ENCODE results near the gene UVRAG. TPM values are rescaled to one million over a fixed set of nuclear protein-coding genes. Genes with fewer than 3 reads are reported as not detected.

The UVRAG gene
- total RNA-seq, 2 experiments from 2014 or later: 18.2 to 19.9 TPM

- Mint-ChIP-seq H3K36me3 (ENCODE audit: low read depth) (peaks cover 11% of the 10 kb centered on the region), H3K27ac (no peak overlapping the region), H3K4me1 (peaks cover 29% of the 10 kb centered on the region), H3K9me3 (no peaks in the 10 kb centered on the region), H3K4me3 (no peak overlapping the region), H3K27me3 (no peaks in the 10 kb centered on the region)
- POLR2A ChIA-PET: no interaction called here
- CTCF ChIA-PET: interaction anchor here (1.4 kb wide), 1 partner anchor 14 kb away, joined by 5 read pairs; no protein-coding TSS in a partner anchor
- no peak for DNase-seq
Measured at GRCh38 chr11:75816561-75817239, 1.7 kb downstream of the UVRAG start.

DNA sequence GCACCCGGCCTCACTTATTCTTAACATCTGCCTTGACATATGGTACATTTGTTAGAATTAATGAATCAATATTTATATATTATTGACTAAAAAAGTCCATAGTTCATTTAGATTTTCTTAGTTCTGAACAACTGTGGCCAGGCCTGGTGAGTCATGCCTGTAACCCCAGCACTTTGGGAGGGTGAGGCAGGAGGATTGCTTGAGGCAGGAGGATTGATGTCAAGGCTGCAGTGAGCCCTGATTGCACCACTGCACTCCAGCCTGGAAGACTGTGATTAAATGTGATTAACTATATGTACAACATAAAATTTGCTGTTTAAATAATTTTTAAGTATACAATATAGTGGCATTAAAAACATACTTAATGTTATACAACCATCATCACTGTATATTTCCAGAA is 5.6 kb downstream of the UVRAG start:
- ChIA-PET POLR2A (no interaction called here), CTCF (no interaction called here)
- H3K4me3 Mint-ChIP-seq: no peak overlapping the region
- DNase-seq: no peak
- H3K9me3 Mint-ChIP-seq: no peaks in the 10 kb centered on the region
- no peaks in the 10 kb centered on the region for H3K27me3 Mint-ChIP-seq
- H3K36me3 Mint-ChIP-seq (ENCODE audit: low read depth): peaks cover 25% of the 10 kb centered on the region
- peaks cover 34% of the 10 kb centered on the region for H3K4me1 Mint-ChIP-seq
- no peak overlapping the region for H3K27ac Mint-ChIP-seq

- H3K4me1 Mint-ChIP-seq: peaks cover 34% of the 10 kb centered on the region
- H3K27me3 Mint-ChIP-seq: no peaks in the 10 kb centered on the region
- peaks cover 26% of the 10 kb centered on the region for H3K36me3 Mint-ChIP-seq (ENCODE audit: low read depth)
- POLR2A ChIA-PET: no interaction called here
- no peak for DNase-seq
- H3K27ac Mint-ChIP-seq: no peak overlapping the region
- no peak overlapping the region for H3K4me3 Mint-ChIP-seq
- H3K9me3 Mint-ChIP-seq: no peaks in the 10 kb centered on the region
- CTCF ChIA-PET: no interaction called here
Measured at GRCh38 chr11:75821202-75821601, 6.2 kb downstream of the UVRAG start.

DNA sequence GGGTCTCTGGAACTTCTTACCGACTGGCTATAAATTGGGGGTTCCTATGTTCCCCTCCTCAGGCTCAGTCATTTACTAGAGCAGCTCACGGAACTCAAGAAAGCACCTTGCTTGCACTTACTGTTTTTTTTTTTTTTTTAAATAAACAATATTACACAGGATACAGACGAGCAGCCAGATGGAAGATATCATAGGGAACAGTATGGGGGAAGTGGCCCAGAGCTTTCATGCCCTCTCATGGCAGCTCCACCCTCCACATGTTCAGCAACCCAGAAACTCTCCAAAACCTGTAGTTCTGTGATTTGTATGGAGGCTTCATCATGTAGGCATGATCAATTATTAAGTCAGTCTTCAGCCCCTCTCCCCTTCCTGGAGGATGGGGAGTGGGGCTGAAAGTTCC is 7.5 kb downstream of the UVRAG start:
- ChIA-PET POLR2A (no interaction called here), CTCF (interaction anchor here (0.6 to 1.4 kb wide), 2 partner anchors 329 to 628 kb away, joined by 3 to 4 read pairs; no protein-coding TSS in a partner anchor)
- DNase-seq: no peak
- no peaks in the 10 kb centered on the region for H3K9me3 Mint-ChIP-seq
- H3K27ac Mint-ChIP-seq: no peak overlapping the region
- no peak overlapping the region for H3K4me3 Mint-ChIP-seq
- no peaks in the 10 kb centered on the region for H3K27me3 Mint-ChIP-seq
- peaks cover 38% of the 10 kb centered on the region for H3K4me1 Mint-ChIP-seq
- peaks cover 26% of the 10 kb centered on the region for H3K36me3 Mint-ChIP-seq (ENCODE audit: low read depth)

DNA sequence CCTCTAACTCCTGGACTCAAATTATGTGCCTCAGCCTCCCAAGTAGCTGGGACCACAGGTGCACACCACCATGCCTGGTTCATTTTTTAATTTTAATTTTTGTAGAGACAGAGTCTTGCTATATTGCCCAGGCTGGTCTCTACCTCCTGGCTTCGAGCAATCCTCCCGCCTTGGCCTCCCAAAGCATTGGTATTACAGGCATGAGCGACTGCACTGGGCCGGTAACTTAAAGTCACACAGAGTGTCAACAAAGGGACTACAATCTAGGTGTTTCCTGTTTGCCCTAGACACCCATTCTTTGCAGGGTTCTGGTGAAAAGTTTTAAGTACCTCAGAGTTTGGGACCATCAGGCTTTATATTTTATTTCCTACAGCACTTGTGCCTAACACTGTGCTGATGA is 8.4 kb downstream of the UVRAG start:
- Mint-ChIP-seq H3K27me3 (no peaks in the 10 kb centered on the region), H3K9me3 (no peaks in the 10 kb centered on the region), H3K27ac (no peak overlapping the region), H3K36me3 (ENCODE audit: low read depth) (peaks cover 22% of the 10 kb centered on the region), H3K4me3 (no peak overlapping the region), H3K4me1 (peaks cover 35% of the 10 kb centered on the region)
- ChIA-PET POLR2A (interaction anchor here (0.9 to 1.0 kb wide), 2 partner anchors 8 to 9 kb away, joined by 4 read pairs; partner anchors contain the start of gene UVRAG), CTCF (interaction anchor here (1.2 to 1.4 kb wide), 3 partner anchors 9 to 328 kb away, joined by 3 to 5 read pairs (median 3); partner anchors contain the start of gene UVRAG)
- no peak for DNase-seq

DNA sequence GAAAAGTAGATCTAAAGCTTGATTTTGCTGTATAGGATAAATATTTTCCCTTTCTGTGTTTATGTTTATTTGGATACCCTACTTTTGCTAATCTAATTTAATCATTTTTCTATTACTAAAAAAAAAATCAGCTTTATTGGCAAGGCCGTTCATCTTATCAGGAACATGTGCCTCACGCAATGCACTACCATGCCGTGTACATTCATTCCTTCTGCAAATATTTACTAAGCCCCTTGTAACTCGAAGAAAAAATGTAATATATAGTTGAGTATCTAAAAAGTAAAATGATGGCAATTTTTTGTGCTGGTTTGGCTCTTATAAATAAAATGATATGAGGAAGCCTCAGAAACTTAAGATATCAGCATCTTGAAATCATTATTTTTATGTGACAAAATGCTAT is 8.9 kb downstream of the UVRAG start:
- peak overlapping the region; percentile 54 for H3K27ac Mint-ChIP-seq
- H3K4me3 Mint-ChIP-seq: no peak overlapping the region
- CTCF ChIA-PET: interaction anchor here (1.0 to 1.4 kb wide), 4 partner anchors 9 to 21 kb away, joined by 3 to 5 read pairs (median 4); partner anchors contain the start of gene UVRAG

DNA sequence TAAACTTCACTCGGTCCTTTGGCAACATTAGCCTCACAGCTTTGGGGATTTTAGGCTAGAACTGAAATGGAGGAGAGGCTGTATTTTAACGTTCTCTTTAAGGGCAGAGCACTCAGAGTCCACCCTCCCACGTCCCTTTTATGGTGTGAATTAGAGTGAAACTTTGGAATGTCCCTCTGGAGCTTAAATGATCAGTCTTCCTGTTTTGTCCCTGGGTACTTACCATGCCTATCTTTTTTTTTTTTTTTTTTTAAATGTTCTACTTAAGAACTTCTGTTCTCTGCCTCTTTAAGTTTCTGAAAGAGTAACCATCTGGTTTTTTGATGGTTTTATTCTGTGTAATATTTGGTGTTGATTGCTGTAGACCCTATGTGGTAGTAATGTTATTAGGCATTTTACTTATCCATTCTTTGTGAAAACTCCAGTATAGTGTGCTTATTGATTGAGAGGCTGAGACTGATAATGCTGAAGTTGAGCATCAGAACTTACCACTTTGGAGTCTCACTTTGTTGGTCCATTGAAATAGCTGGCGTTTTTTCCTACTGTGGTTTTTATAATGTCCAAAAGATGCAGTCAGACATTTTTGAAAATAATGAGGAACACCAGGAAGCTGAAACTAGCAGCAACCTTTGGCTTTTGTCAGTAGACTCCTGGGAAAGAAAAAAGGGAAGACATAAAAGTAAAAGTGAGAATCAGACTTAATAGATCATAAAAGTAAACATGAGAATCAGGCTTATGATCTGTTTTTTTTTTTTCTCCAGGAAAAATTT is 11.6 kb downstream of the UVRAG start:
- H3K9me3 Mint-ChIP-seq: no peaks in the 10 kb centered on the region
- H3K27ac Mint-ChIP-seq: no peak overlapping the region
- H3K4me3 Mint-ChIP-seq: no peak overlapping the region
- ChIA-PET CTCF (no interaction called here), POLR2A (interaction anchor here (1.0 kb wide), 1 partner anchor 13 kb away, joined by 5 read pairs; no protein-coding TSS in a partner anchor)
- no peak for DNase-seq
- H3K27me3 Mint-ChIP-seq: no peaks in the 10 kb centered on the region
- H3K4me1 Mint-ChIP-seq: peaks cover 23% of the 10 kb centered on the region
- H3K36me3 Mint-ChIP-seq (ENCODE audit: low read depth): peaks cover 18% of the 10 kb centered on the region

More for the DNA sequence above, 8.9 kb downstream of the UVRAG start:
- Mint-ChIP-seq H3K27me3 (no peaks in the 10 kb centered on the region), H3K4me1 (peaks cover 33% of the 10 kb centered on the region), H3K9me3 (no peaks in the 10 kb centered on the region), H3K36me3 (ENCODE audit: low read depth) (peaks cover 22% of the 10 kb centered on the region)
- POLR2A ChIA-PET: interaction anchor here (0.9 to 1.0 kb wide), 2 partner anchors 9 kb away, joined by 4 read pairs; partner anchors contain the start of gene UVRAG
- DNase-seq: no peak

DNA sequence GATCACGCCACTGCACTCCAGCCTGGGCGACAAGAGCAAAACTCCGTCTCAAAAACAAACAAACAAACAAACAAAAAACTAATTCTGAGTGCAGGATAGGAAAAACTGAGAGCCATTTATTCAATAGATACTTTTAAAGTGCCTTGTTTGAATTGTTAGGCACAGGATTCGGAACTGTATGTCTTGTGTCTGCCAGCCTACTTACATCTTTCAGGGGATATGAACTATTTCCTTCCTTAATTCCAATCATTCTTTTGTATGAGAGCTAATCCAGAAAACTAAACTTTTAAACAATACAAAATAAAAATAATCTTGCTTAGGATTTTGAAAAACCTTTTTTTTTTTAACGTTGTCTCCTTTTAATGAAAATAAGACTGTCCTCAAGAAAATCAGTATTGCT is 12.6 kb downstream of the UVRAG start:
- ChIA-PET POLR2A (interaction anchor here (1.4 kb wide), 1 partner anchor 12 kb away, joined by 3 read pairs; the partner anchor contains the start of gene UVRAG), CTCF (no interaction called here)
- Mint-ChIP-seq H3K4me1 (peaks cover 23% of the 10 kb centered on the region), H3K4me3 (no peak overlapping the region), H3K27ac (no peak overlapping the region), H3K27me3 (no peaks in the 10 kb centered on the region), H3K9me3 (no peaks in the 10 kb centered on the region), H3K36me3 (ENCODE audit: low read depth) (peaks cover 14% of the 10 kb centered on the region)
- DNase-seq: no peak

- POLR2A ChIA-PET: interaction anchor here (1.3 kb wide), 1 partner anchor 8 kb away, joined by 4 read pairs; no protein-coding TSS in a partner anchor
- CTCF ChIA-PET: interaction anchor here (1.5 kb wide), 1 partner anchor 376 kb away, joined by 3 read pairs; no protein-coding TSS in a partner anchor
- H3K27me3 Mint-ChIP-seq: no peaks in the 10 kb centered on the region
Measured at GRCh38 chr11:75831915-75832502, 17.0 kb downstream of the UVRAG start.

GRCh38 chr11:75834728-75835127 is 19.7 kb downstream of the UVRAG start:
- POLR2A ChIA-PET: no interaction called here
- Mint-ChIP-seq H3K4me3 (no peak overlapping the region), H3K27me3 (no peaks in the 10 kb centered on the region), H3K4me1 (peaks cover 4% of the 10 kb centered on the region), H3K27ac (no peak overlapping the region), H3K9me3 (no peaks in the 10 kb centered on the region), H3K36me3 (ENCODE audit: low read depth) (peaks cover 8% of the 10 kb centered on the region)
- CTCF ChIA-PET: no interaction called here
- no peak for DNase-seq

More at GRCh38 chr11:75831915-75832502, 17.0 kb downstream of the UVRAG start:
- Mint-ChIP-seq H3K27ac (no peak overlapping the region), H3K9me3 (no peaks in the 10 kb centered on the region), H3K4me3 (no peak overlapping the region), H3K36me3 (ENCODE audit: low read depth) (peaks cover 2% of the 10 kb centered on the region), H3K4me1 (peaks cover 4% of the 10 kb centered on the region)
- DNase-seq: no peak

GRCh38 chr11:75836417-75836816 is 21.4 kb downstream of the UVRAG start:
- Mint-ChIP-seq H3K4me1 (peaks cover 4% of the 10 kb centered on the region), H3K36me3 (ENCODE audit: low read depth) (peaks cover 7% of the 10 kb centered on the region), H3K4me3 (no peak overlapping the region), H3K27ac (no peak overlapping the region), H3K9me3 (no peaks in the 10 kb centered on the region), H3K27me3 (no peaks in the 10 kb centered on the region)
- CTCF ChIA-PET: interaction anchor here (1.2 kb wide), 1 partner anchor 33 kb away, joined by 3 read pairs; no protein-coding TSS in a partner anchor
- POLR2A ChIA-PET: no interaction called here
- DNase-seq: no peak

- CTCF ChIA-PET: interaction anchor here (1.3 kb wide), 1 partner anchor 29 kb away, joined by 4 read pairs; no protein-coding TSS in a partner anchor
Measured at GRCh38 chr11:75839851-75840250, 24.8 kb downstream of the UVRAG start.

DNA sequence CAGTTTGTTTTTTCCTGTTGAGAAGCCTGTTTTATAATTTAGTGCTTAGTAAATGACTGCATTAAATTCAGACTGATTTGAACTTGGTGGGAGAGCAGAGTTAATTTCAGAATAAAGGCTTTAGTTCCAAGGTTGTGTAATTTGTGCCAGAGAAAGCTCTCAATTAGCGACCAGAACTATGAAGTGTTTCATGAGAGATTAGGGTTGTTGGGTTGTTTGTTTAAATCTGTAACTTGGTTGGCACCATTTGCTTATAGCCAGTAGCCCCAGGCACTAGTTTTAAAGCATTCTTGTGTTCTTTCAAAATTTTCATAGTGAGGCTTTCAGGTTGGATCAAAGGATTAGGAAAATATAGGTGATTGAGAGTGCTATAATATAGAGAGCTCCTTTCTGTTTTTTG is 25.5 kb downstream of the UVRAG start:
- Mint-ChIP-seq H3K9me3 (no peaks in the 10 kb centered on the region), H3K27ac (no peak overlapping the region), H3K4me3 (no peak overlapping the region), H3K4me1 (peaks cover 4% of the 10 kb centered on the region), H3K36me3 (ENCODE audit: low read depth) (peaks cover 6% of the 10 kb centered on the region), H3K27me3 (no peaks in the 10 kb centered on the region)
- POLR2A ChIA-PET: no interaction called here
- CTCF ChIA-PET: interaction anchor here (1.4 kb wide), 1 partner anchor 11 kb away, joined by 4 read pairs; no protein-coding TSS in a partner anchor
- DNase-seq: no peak

More at GRCh38 chr11:75839851-75840250, 24.8 kb downstream of the UVRAG start:
- no peak for DNase-seq
- Mint-ChIP-seq H3K36me3 (ENCODE audit: low read depth) (peaks cover 6% of the 10 kb centered on the region), H3K4me3 (no peak overlapping the region), H3K27ac (no peak overlapping the region), H3K9me3 (no peaks in the 10 kb centered on the region), H3K27me3 (no peaks in the 10 kb centered on the region), H3K4me1 (peaks cover 4% of the 10 kb centered on the region)
- POLR2A ChIA-PET: no interaction called here
